HG02798 (cell line): ENCODE results near the gene SLC7A1.
"Not testable (repeated sequence)": the region's sequence is repeated elsewhere in the genome, so short reads cannot be mapped to it uniquely, and the experiment has no call there.

Experiments used
- ATAC-seq: cut with Tn5 transposase; IDR thresholded peaks from one replicate; pipeline ENCODE4 v1.9.1; 2021; ENCODE audit warnings: mild to moderate bottlenecking; ENCODE audit not compliant: unreplicated experiment, poor library complexity

The SLC7A1 gene

DNA sequence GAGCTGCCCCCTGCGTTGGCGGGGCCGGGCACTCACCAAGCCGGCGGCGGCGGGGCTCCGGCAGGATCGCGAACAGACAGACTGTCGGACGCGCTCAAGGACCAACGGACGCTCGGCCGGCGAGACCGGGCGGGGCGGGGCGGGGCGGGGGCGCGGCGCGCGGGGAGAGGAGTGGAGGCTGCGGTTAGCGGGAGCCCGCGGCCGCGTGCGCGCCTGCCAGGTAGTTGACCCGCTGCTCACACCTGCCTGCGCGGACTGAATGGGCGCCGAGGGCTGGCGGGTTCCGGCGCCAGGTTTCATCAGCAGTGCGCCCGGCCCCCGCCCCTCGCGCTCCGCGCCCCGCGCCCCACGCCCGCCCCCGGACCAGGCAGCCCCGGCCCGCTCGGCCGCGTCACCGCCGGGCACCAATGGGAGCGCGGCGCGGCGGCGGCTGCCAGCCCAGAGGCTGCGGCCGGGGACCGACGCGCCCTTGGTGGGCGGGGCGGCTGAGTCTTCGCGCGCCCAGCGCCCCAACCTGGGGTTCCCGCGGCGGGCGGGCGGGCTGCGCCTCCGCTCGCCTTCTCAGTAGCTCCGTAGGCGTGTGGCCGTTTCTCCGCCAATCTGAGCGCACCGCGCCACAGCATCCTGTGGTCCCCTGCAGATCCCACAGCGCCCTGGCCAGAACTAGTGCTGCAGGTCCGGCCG, at the start of gene SLC7A1:
SLC7A1 (minus strand) TSS at position 309 of the 684 bp plus-strand sequence. CDS start 59,500 bp downstream, outside the sequence.
- ATAC-seq: peak; percentile 92

DNA sequence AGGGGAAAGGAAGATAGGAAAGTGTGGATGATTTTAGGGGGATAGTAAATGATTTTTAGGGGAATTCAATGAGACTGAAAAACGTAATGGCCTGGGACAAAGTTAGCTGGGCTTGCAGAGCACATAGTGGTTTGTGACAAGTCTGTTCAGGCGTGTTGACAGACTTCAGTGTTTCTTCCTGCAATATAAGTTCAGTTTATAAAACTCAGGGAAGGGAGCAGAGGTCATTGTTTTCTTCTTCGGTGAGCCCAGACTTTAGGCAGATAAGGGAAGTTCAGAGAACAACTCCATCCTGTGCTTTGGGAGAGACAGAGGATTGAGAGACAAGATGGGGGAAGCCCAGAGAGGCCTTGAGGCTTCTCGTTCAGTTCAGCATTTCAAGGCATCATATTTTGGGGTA, 45.2 kb upstream of the SLC7A1 start:
- ATAC-seq: no peak

DNA sequence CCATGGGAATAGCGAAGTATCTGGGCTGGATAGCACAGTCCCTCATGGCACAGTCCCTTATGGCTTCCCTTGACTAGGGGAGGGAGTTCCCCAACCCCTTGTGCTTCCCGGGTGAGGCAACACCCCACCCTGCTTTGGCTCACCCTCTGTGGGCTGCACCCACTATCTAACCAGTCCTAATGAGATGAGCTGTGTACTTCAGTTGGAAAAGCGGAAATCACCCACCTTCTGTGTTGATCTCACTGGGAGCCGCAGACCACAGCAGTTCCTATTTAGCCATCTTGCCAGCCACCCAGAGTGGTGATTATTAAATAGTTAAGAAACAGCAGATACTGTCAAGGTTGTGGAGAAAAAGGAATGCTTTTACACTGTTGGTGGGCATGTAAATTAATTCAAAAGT, 41.3 kb upstream of the SLC7A1 start:
- ATAC-seq: not testable (repeated sequence)

DNA sequence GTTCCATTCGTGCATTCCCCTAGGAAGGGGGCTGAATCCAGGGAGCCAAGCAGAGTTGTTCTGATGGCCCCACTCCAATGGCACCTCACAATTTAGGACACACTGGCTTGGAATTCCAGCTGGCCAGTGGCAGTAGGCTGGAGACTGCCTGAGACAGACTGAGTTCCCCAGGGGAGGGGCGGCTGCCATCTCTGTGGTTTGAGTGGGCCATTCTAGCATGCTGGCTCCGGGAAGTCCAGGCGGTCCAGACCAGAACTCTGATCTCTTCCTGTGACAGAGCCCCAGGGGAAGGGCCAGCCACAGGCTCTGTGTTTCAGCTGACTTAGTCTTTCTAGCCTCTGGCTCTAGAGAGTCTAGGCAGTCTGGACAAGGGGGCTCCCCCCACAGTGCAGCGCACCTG, 29.5 kb upstream of the SLC7A1 start:
- ATAC-seq: no peak

DNA sequence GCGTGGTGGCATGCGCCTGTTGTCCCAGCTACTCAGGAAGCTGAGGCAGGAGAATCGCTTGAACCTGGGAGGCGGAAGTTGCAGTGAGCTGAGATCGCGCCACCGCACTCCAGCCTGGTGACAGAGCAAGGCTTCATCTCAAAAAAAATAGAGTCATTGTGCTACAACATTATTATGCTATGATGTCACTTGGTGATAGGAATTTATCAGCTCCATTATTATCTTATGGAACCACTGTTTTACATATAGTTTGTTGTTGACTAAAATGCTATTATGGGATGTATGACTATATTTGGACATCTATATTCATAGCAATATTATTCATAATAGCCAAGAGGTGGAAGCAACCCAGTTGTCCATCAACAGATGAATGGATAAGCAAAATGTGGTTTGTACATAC, 26.4 kb upstream of the SLC7A1 start:
- no peak for ATAC-seq

DNA sequence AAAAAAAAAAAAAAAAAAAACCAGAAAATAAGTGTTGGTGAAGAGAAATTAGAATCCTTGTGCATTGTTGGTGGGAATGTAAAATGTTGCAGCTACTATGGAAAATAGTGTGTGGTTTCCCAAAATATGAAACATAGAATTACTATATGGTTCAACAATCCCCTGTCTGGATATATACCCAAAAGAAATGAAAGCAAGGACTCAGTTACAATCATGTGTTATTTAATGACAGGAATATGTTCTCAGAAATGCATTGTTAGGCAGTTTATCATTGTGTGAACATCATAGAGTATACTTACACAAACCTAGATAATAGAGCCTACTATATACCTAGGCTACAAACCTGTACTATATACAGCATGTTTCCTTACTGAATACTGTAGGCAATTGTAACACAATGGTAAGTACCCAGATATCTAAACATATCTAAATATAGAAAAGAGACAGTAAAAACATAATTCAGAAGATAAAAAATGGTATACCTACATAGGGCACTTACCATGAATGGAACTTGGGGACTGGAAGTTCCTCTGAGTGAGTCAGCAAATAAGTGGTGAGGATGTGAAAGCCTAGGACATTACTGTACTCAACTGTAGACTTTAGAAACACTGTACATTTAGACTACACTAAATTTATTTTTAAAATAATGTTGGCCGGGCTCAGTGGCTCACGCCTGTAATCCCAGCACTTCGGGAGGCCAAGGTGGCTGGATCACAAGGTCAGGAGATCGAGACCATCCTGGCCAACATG, 25.7 kb upstream of the SLC7A1 start:
- no peak for ATAC-seq

DNA sequence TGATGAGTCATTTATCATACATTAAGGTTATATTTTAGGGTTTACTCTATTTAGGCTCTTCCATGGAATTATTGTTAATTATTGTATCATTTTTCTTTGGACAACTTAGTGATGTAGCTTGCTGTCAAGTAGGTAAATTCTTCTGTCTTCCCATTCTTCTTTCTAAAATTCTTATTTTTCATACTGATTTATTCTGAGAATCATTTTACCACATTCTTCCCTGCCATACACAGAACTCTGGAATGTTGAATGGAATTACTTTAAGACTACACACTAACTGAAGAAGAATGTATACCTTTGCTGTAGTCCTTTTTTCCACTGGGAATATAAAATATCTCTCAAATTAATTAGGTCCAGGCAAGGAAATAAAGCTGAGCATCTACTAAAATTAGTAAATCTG, 24.5 kb upstream of the SLC7A1 start:
- ATAC-seq: no peak

DNA sequence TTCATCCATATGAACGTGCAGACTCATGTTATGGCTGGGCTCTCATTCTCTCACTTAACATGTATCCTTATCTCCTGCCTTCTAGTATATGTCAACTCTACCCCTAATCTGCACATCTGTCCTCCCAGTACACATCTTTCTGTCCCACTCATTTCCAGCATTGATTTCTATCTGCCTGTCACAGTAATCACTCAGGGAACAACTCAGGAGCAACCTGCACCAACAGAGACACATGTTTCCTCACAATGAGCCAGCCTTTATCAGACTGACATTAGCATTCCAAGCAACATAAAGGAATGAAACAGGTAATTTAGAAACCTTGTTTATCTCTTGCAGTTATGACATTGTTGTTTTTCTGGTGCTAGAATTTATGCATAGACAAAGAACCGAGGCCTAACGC, 17.6 kb upstream of the SLC7A1 start:
- ATAC-seq: no peak

DNA sequence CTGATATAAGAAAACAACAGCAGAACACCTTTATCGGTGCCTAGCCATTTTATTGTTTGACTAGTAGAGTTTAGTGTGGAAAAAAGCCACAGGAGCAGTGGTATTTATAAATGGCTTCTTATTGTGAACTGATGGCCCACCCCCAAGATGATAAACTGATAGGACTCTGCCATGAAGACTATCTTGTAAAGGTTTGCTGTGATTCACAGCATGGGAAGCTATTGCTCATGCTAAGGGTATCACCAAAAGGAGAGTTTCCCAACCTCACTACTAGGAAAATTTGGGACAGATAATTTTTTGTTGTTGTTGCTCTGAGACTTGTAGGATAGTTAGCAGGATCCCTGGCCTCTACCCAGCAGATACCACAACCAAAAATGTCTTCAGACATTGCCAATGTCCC, 12.0 kb upstream of the SLC7A1 start:
- no peak for ATAC-seq

DNA sequence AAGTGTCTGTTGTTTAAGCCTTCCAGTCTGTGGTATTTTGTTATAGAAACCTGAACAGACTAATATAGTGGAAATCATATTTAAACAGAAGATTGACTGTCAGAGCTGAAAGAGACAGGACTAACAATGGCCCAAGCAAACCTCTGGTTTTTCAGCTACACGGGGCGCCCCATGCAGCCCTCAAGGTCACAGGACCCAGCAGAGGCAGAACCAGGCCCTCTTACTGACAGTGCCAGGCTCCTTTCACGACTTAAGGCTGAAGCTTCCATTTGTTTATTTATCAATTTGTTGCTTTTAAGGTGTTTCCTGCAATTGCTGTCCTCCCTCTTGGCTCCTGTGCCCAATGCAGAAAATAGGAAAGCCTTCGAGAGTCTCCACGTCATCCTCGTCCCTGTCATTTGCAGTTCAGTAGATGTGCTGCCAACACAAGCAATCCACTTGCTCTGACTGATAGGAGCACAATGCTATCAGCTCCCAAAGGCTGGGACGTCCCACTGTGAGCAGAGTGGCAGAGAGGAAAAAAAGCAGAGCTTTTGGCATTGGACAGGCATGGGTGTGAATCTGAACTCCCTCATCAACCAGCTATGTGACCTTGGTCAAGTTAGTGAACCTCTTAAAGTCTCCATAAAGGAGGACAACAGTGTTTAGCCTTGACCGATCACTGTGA, 10.5 kb upstream of the SLC7A1 start:
- no peak for ATAC-seq

DNA sequence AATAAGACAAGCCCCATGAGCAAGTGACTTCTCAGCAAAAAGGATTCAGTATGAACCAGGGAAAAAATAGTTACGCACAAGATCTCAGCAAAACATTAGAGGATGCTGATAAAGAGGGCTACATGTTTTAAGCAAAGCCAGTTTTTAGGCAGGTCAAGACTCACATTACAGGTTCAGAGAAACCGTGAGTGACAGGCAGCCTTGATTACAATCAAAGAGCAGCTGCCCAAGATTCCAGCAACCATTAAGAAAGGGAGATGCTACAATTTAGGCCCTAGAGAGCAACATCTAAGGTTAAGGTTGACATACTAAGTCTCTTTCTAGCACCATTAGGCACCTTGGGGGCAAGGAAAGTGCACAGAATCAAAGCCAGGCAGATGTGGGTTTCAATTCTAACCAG, 2.8 kb upstream of the SLC7A1 start:
- ATAC-seq: no peak

DNA sequence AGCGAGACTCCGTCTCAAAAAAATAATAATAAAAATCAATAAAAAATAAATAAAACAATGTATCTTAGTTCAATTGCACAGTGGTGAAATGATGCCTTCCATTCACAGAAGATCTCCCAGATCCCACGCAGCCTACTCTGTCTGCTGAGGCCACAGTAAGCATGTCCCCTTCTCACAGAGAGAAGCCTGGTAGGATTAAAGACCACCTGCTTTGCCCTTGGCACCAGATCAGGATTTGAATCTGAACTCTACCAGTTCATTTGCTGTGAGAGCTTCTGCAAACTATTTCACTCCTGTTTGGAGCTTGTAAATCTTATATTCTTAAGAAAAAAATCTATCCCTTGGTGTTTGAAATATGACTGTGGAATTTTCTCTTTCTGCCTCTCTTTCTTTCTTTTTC, 2.2 kb upstream of the SLC7A1 start:
- no peak for ATAC-seq

DNA sequence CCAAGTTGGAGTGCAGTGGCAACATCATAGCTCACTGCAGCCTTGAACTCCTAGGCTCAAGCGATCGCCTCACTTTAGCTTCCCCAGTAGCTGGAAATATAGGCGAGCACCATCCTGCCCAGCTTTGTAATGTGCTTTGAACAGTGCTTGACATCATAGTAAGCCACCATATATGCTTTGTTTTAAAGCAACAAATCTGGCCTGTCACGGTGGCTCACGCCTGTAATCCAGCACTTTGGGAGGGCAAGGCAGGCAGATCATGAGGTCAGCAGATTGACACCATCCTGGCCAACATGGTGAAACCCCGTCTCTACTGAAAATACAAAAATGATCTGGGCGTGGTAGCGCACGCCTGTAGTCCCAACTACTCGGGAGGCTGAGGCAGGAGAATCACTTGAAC, 1.8 kb upstream of the SLC7A1 start:
- ATAC-seq: no peak

DNA sequence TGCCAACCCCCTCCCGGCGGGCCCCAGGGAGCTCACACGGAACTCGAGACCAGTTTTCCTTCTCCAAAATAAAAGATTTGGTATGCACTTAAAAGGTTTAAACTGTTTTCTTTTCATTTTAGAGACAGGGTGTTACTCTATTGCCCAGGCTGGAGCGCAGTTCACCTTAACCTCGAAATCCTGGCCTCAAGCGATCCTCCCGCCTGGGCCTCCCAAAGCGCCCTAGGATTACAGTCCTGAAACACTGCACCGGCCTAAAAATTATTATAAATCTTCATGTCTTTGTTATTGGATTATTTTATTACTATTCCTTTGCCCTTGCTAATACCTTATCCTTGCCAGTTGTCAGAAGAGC, 553 bp upstream of the SLC7A1 start:
- no peak for ATAC-seq

DNA sequence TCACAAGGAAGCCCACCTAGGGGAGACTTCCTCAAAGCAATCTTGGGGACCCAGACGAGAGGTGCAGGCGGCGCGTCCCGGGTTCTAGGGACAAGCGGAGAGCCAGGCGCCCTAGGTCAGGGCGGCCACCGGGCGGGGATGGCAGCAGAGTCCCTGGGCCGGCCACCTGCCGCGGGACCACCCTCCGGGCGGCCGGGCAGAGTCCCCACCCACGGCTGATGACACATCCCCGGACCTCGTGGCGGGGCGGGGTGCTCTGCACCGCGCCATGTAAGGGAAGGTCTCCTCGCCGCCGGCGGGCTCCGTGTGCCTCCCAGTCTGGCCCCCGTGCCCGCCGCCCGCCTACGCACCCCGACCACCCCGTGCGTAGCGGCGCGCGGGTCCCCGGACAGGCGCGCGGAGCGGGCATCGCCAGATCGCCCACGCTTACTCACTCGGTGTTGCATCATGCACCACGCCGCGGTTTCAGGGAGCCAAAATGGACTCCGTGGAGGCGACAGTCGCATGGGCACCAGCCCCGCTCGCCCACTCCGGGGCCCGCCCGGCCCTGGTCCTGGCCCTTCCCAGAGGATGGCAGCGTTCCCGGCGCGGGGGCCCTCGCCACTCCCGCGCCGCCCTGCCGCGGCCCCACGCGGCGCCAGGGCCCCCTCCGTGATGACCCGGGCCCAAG, 643 bp downstream of the SLC7A1 start:
- peak; percentile 40 for ATAC-seq

DNA sequence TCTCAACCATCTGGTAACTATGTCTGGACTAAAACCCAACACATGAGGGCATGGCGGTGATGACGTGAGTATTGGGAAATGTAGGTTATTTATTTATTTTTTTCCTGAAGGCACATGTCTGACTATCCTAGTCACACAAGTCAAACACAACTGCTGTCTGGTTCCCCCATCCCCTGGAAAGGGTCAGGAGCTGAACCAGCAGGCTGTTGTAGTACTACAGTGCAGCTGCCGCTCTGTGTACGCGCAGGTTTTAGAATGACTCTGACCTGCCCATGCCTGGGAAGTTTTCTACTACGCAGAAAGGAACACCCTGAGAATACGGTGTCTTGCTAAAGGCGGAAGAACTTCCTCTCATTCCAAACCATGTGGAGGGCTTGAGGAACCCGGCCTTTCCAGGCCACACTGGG, 1.2 kb downstream of the SLC7A1 start:
- peak; percentile 36 for ATAC-seq

DNA sequence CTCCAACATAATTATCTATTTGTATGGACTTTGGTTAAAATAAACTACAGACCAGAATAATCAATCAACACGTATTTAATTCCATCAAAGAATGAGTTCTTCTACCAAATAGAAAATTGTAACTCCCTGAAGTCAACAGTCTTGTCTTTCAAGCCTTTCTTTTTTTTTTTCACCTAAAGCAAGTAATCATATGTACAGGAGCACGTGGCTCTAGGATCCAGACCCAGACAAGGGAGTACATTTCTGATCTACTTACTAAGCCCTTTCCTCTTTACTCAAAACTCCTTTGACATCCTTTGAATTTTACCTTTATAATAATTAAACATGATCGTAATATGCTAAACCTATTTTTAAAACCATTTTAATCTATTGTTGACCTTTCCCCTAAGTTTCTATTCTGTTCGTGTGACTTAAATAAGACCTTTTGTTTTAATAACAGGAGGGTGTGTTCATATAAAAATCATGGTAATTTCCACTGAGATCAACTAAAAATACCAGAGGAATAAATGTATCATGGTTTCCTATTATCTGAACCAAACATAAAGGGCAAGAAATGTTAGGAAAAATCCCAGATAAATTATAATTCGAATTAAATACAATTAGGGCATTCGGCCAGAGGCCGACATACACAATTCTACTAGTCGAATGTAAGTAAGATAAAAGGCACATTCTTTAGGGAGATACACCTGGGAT, 1.7 kb downstream of the SLC7A1 start:
- ATAC-seq: no peak

DNA sequence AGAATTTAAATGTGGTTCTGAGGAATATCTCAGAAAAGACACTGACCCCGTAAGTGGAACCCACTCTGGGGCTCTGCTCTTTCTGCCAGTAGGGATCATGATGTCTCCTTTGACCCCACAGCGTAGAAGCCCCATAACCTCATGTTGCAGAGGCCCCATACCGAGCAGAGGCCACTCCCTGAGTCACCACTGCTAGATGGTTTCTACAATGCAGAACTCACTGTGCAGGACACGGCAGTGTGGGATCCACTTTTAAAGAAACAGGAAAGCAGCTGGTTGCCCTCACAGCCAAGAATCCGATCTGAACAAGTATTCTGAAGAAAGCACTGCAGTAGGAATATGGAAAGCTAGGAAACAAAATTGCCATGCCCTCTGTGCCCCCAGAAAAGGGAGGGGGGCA, 4.2 kb downstream of the SLC7A1 start:
- ATAC-seq: no peak

DNA sequence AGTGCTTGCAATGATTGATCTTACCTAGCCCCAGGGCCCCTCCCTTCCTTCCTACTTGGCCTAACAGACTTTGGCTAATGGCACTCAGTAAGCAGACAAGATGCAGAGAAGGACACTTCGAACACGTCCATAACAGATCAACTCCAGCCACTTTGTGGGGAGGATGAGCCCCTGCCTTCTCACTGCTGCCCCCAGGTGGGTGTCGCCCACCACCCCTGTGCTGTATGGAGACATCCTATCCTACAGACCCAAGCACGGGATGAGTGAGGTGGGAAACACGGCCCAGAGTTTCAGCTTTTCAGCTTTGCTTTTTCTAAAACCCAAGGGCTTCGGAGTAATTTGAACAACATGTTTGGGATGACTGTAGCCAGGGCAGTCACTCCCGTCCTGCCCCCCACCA, 5.5 kb downstream of the SLC7A1 start:
- ATAC-seq: no peak

DNA sequence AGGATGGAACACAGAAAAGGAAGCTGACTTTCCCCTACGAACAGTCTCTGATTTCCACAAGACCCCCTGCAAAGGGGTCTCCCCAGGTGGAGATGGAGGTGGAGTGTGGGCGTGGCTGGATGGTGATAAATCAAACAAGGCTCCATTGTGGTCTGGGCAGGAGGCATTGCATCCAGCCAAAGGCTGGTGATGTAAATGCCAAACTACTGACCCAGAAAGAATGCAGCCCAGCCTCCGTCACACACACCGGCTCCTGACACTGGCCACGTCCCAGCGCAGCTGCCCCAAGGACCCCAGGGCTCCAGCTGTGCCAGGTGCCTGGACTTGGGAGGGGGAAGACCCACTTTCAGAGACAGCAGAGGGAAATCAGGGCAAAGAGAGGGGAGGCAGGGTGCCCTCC, 6.3 kb downstream of the SLC7A1 start:
- ATAC-seq: no peak

DNA sequence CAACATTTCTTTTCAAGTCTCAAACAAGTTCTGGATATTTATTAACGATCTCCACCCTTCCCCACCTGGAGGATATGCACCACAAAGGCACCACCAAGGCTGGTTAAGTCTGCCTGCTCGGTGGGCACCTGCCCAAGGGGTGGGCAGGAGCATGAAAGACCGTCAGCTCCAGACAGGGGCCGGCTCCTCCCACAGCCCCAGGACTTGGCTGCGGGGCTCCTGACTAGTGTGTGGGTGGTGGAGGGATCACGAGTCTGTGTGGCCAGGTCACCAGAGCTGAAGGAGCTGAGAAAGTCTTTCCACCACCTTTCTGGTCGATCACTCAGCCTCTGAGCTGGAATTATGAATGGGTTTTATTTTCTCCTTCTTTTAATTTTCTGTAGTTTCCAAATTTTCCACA, 7.8 kb downstream of the SLC7A1 start:
- no peak for ATAC-seq
